ENCODE results near the gene TRIO. TPM values are rescaled to one million over a fixed set of nuclear protein-coding genes. Genes with fewer than 3 reads are reported as not detected.
A peak's percentile ranks its signal among the peaks of the same experiment; 100 is the strongest.

Gene TRIO
- total RNA-seq, 1 experiment from 2014 or later, result 68.4 TPM

DNA sequence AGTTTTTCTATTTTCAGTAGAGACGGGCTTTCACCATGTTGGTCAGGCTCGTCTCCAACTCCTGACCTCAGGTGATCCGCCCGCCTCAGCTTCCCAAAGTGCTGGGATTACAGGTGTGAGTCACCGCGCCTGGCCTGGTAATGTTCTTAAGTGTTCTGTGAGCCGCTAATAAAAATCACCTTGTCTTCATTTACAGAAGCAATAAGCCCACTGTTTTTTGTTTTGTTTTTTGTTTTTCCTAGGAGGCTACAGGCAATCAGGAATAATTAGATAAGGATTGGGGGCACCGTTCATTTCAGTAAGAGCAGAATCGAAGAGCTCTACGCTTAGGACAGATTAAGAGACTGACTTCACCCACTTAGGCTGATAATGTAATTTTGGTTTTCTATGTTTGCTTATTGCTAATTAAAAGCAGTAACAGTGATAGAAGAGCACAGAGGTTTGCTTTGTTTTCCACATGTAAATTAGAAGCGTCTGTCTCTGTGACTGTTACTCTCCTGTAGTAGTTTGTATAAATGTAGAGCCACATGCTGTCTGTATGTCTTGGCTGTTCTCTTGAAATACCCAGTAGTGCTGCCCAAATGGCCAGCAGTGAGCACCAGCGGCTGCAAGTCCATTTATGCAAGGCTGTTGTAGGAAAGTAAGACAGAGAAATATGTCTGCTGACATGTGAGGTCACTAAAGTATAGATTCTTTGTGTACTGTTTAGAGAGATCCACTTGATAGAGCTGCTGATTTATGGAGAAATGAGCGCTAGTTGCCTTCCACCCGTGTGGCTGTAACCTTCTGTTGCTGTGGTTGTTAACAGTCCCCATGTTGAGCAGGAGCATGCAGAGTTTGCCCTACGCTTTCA lies 30.5 kb downstream of the TRIO start (continued):
- TF ChIP-seq, protein P1, sequence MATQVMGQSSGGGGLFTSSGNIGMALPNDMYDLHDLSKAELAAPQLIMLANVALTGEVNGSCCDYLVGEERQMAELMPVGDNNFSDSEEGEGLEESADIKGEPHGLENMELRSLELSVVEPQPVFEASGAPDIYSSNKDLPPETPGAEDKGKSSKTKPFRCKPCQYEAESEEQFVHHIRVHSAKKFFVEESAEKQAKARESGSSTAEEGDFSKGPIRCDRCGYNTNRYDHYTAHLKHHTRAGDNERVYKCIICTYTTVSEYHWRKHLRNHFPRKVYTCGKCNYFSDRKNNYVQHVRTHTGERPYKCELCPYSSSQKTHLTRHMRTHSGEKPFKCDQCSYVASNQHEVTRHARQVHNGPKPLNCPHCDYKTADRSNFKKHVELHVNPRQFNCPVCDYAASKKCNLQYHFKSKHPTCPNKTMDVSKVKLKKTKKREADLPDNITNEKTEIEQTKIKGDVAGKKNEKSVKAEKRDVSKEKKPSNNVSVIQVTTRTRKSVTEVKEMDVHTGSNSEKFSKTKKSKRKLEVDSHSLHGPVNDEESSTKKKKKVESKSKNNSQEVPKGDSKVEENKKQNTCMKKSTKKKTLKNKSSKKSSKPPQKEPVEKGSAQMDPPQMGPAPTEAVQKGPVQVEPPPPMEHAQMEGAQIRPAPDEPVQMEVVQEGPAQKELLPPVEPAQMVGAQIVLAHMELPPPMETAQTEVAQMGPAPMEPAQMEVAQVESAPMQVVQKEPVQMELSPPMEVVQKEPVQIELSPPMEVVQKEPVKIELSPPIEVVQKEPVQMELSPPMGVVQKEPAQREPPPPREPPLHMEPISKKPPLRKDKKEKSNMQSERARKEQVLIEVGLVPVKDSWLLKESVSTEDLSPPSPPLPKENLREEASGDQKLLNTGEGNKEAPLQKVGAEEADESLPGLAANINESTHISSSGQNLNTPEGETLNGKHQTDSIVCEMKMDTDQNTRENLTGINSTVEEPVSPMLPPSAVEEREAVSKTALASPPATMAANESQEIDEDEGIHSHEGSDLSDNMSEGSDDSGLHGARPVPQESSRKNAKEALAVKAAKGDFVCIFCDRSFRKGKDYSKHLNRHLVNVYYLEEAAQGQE (IDR thresholded peaks at IDR 0.05; ENCODE audit: low read depth), result no peak
- no peak for TF ChIP-seq TCF7L2 (IDR thresholded peaks at IDR 0.05; ENCODE audit: borderline replicate concordance, extremely low read depth, insufficient read depth, insufficient read length)
- TF ChIP-seq, protein P2, sequence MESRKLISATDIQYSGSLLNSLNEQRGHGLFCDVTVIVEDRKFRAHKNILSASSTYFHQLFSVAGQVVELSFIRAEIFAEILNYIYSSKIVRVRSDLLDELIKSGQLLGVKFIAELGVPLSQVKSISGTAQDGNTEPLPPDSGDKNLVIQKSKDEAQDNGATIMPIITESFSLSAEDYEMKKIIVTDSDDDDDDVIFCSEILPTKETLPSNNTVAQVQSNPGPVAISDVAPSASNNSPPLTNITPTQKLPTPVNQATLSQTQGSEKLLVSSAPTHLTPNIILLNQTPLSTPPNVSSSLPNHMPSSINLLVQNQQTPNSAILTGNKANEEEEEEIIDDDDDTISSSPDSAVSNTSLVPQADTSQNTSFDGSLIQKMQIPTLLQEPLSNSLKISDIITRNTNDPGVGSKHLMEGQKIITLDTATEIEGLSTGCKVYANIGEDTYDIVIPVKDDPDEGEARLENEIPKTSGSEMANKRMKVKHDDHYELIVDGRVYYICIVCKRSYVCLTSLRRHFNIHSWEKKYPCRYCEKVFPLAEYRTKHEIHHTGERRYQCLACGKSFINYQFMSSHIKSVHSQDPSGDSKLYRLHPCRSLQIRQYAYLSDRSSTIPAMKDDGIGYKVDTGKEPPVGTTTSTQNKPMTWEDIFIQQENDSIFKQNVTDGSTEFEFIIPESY (IDR thresholded peaks at IDR 0.05; ENCODE audit: extremely low read depth, insufficient replicate concordance, low read length), result no peak
- no peak for TF ChIP-seq EZH2 (IDR thresholded peaks at IDR 0.05)
- no peak for TF ChIP-seq SIN3A (IDR thresholded peaks at IDR 0.05; ENCODE audit: low read depth)

DNA sequence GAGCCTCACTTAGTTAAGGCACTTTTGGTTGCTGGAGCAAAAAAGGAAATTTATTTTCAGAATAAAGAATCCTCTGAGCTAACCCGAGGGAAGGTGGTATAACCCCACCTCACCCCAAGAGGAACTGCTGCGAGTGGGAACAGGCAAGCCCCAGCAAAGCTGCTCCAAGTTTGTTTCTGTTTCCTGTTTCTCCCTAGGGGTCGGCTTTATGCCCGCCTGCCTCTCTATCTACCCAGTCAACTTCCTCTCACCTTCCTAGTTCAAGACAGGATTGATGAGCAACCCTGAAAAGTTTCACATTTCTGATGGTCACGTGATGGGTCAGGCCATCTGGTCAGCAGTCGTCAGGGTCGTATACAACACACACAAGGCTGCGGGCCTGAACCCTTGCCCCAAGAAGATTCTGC lies 31.1 kb downstream of the TRIO start:
- Histone ChIP-seq H4K20me1 (ENCODE audit: insufficient read depth) (peaks cover 30% of the 10 kb centered on the region; the same call in 1 of the 2 replicates), H3K4me1 (ENCODE audit: control insufficient read depth in 1 of 2, insufficient read depth in 2 of 2, low read length in 2 of 2) (peaks cover 53 to 74% of the 10 kb centered on the region in 2 experiments), H3K27me3 (ENCODE audit: insufficient read depth, low read length) (no peaks in the 10 kb centered on the region), H3K27ac (ENCODE audit: low read depth, low read length) (no peak overlapping the region), H2AFZ (ENCODE audit: low read depth, low read length, poor library complexity, severe bottlenecking) (no peak overlapping the region), H3K9ac (ENCODE audit: low read length) (0 out of 2 replicates have a peak overlapping the region, but pooled peaks have one; percentile 41), H3K36me3 (ENCODE audit: control insufficient read depth in 1 of 2, insufficient read depth in 2 of 2, low read length in 2 of 2) (no peaks in the 10 kb centered on the region), H3K9me2 (ENCODE audit: insufficient read depth) (no peaks in the 10 kb centered on the region), H3K4me3 (replicated peaks in 1 of 2; ENCODE audit: low read depth in 1 of 2, low read length in 2 of 2) (no peak overlapping the region), H3K4me2 (ENCODE audit: low read length) (peak overlapping the region; percentile 75), H3K79me2 (ENCODE audit: insufficient read depth, low read length) (peaks cover 99% of the 10 kb centered on the region), H3K9me3 (ENCODE audit: control insufficient read depth in 1 of 2, insufficient read depth in 1 of 2, low read depth in 1 of 2, low read length in 2 of 2) (no peaks in the 10 kb centered on the region)
- ATAC-seq (no peak), DNase-seq (ENCODE audit: low read depth, low spot score) (no peak)
- POLR2A ChIA-PET, result interaction anchor here (1.0 kb wide), 1 partner anchor 12 kb away, joined by 3 read pairs; no protein-coding TSS in a partner anchor
- TF ChIP-seq POLR2A (IDR thresholded peaks at IDR 0.05; ENCODE audit: borderline replicate concordance, extremely low read depth, insufficient read depth, insufficient read length), result no peak
- no peak for TF ChIP-seq EGR1 (IDR thresholded peaks at IDR 0.05; ENCODE audit: low read depth)
- no peak for TF ChIP-seq CEBPB (IDR thresholded peaks at IDR 0.05; ENCODE audit: low read depth)
- no peak for TF ChIP-seq CBX3 (IDR thresholded peaks at IDR 0.05; ENCODE audit: low read depth)
- TF ChIP-seq SP1 (IDR thresholded peaks at IDR 0.05; ENCODE audit: low read depth), result no peak
- TF ChIP-seq TCF7L2 (IDR thresholded peaks at IDR 0.05; ENCODE audit: borderline replicate concordance, extremely low read depth, insufficient read depth, insufficient read length), result no peak
- TF ChIP-seq, protein P3, sequence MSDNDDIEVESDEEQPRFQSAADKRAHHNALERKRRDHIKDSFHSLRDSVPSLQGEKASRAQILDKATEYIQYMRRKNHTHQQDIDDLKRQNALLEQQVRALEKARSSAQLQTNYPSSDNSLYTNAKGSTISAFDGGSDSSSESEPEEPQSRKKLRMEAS (IDR thresholded peaks at IDR 0.05), result no peak
- no peak for TF ChIP-seq EZH2phosphoT487 (IDR thresholded peaks at IDR 0.05; ENCODE audit: borderline replicate concordance)
- TF ChIP-seq ZNF274 (IDR thresholded peaks at IDR 0.05; ENCODE audit: low read depth, low read length), result no peak
- TF ChIP-seq, protein P2 (IDR thresholded peaks at IDR 0.05; ENCODE audit: extremely low read depth, insufficient replicate concordance, low read length), result no peak
- no peak for TF ChIP-seq SIN3A (IDR thresholded peaks at IDR 0.05; ENCODE audit: low read depth)
- TF ChIP-seq SRF (IDR thresholded peaks at IDR 0.05; ENCODE audit: low read depth), result no peak
- no peak for TF ChIP-seq ELF1 (IDR thresholded peaks at IDR 0.05; ENCODE audit: borderline replicate concordance, low read depth)
- CTCF ChIA-PET, result no interaction called here
- RAD21 ChIA-PET (ENCODE audit: low non-redundant PET in 1 of 2, low total read pairs in 2 of 2, uncharacterized antibody in 2 of 2, unreplicated experiment in 2 of 2), result no interaction called here
- BruUV-seq (replicated peaks), result no TSS peak
- intact Hi-C loops (cut with micrococcal nuclease), result no loop called here

All from HCT116 (cell line).